Karpas-422 (cell line): Measurements from ENCODE around the gene TRIM51. TPM values are rescaled to one million over a fixed set of nuclear protein-coding genes. Genes with fewer than 3 reads are reported as not detected.
"Not testable (repeated sequence)": the region's sequence is repeated elsewhere in the genome, so short reads cannot be mapped to it uniquely, and the experiment has no call there.

Source experiments
- DNase-seq: peaks from one replicate; pipeline ENCODE4 v3.0.0-alpha.2; 2015
- H2AFZ ChIP-seq: fragments of 200-600 bp; sonication (generic); 2 replicates; pipeline ENCODE4 v1.6.1; 2014; ENCODE audit warnings: antibody characterized with exemption, low read length, mixed read lengths
- H3K27ac ChIP-seq: fragments of 200-600 bp; sonication (generic); 2 replicates; pipeline ENCODE4 v1.5.1; 2014; ENCODE audit warnings: mild to moderate bottlenecking, low read length, moderate library complexity
- H3K27me3 ChIP-seq: fragments of 200-600 bp; sonication (generic); 2 replicates; pipeline ENCODE4 v1.6.1; 2014; ENCODE audit warnings: low read length, mixed read lengths
- H3K36me3 ChIP-seq: fragments of 200-600 bp; sonication (generic); 2 replicates; pipeline ENCODE4 v1.6.1; 2014; ENCODE audit warnings: low read length, mixed read lengths; ENCODE audit not compliant: insufficient read depth
- H3K4me1 ChIP-seq: fragments of 200-600 bp; sonication (generic); 2 replicates; pipeline ENCODE4 v1.6.1; 2014; ENCODE audit warnings: mild to moderate bottlenecking, low read length, mixed read lengths
- H3K4me2 ChIP-seq: fragments of 200-600 bp; sonication (generic); 2 replicates; pipeline ENCODE4 v1.6.1; 2014; ENCODE audit warnings: low read length, low read depth, mild to moderate bottlenecking; ENCODE audit not compliant: poor library complexity, severe bottlenecking
- H3K4me3 ChIP-seq: fragments of 200-600 bp; sonication (generic); 2 replicates; pipeline ENCODE4 v1.5.1; 2014; ENCODE audit warnings: mild to moderate bottlenecking, antibody characterized with exemption, low read length, mixed read lengths
- H3K79me2 ChIP-seq: fragments of 200-600 bp; sonication (generic); 2 replicates; pipeline ENCODE4 v1.6.1; 2014; ENCODE audit warnings: mild to moderate bottlenecking, low read length, mixed read lengths
- H3K9ac ChIP-seq: fragments of 200-600 bp; sonication (generic); 2 replicates; pipeline ENCODE4 v1.6.0; 2014; ENCODE audit warnings: low read length
- H3K9me2 ChIP-seq: fragments of 200-600 bp; sonication (generic), shearing (Covaris generic); replicated peaks from 2 replicates; pipeline ENCODE4 v1.6.0; 2014; ENCODE audit warnings: mild to moderate bottlenecking, low read length, moderate library complexity; ENCODE audit not compliant: insufficient read depth
- H3K9me3 ChIP-seq: fragments of 300-700, 200-600 bp; sonication (generic); 2 replicates; pipeline ENCODE4 v1.6.1; 2014; ENCODE audit warnings: low read length, mixed read lengths
- H4K20me1 ChIP-seq: fragments of 200-600 bp; sonication (generic); 2 replicates; pipeline ENCODE4 v1.6.1; 2014; ENCODE audit warnings: mild to moderate bottlenecking, antibody characterized with exemption, low read length, low read depth; ENCODE audit not compliant: insufficient read depth
- total RNA-seq: library from RNA; depleted of rRNA; stranded (reverse); fragments of >200 nt; shearing (Covaris generic); gene quantifications from 2 replicates; pipeline ENCODE4 v1.2.3, GENCODE V29; 2014; ENCODE audit warnings: low replicate concordance; rRNA removed

TRIM51 gene
- not detected in 2 replicates for total RNA-seq

DNA sequence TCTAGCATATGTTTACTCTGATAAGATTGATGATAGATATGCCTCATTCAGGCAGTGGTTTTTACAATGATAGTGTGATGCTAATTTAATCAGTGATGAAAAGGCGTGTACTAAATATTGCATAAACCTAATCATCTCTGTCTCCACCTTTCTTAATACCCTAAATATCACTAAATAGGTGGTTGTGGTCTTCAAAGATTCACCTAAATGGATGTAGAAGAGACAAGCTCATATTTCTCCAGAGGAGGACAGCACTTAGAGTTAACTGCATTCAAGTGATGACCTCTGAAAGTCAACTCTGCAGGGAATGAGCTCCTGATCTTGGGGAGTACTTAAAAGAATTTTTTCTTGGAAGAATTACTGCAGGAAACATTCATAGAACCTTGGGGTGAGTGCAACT is at the start of gene TRIM51:
Gene TRIM51 (plus strand): TSS at position 301 of the 400 bp plus-strand sequence. CDS start 2,132 bp downstream, outside the sequence.
- not testable (repeated sequence) for DNase-seq, H3K9me2 ChIP-seq, H3K9me3 ChIP-seq, H3K79me2 ChIP-seq, H3K36me3 ChIP-seq, H4K20me1 ChIP-seq, H3K4me1 ChIP-seq, H3K4me2 ChIP-seq, H3K4me3 ChIP-seq, H2AFZ ChIP-seq, H3K9ac ChIP-seq, H3K27ac ChIP-seq, H3K27me3 ChIP-seq

DNA sequence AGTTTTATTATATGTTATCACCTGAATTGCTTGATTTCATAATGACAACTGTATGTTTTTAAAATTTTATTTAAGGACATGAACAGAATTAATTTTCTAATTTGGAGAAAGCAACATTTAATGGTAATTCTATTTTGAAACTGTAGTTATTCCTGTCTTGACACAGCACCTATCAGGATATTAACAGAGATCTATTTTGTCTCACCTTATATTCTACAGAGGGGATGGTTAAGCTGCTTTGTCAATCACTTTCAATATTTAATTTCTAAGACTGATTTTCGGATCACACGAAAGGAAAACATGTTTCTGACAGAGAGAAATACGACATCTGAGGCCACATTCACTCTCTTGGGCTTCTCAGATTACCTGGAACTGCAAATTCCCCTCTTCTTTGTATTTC is 44.6 kb upstream of the TRIM51 start, which contains the start of gene OR5D16:
Gene OR5D16 (plus strand): TSS at position 301 of the 400 bp plus-strand sequence. CDS start 0 bp downstream, at position 301.
- no peak within 1 kb of the TSS for H3K4me2 ChIP-seq
- H3K9me2 ChIP-seq = no peaks in the 10 kb centered on the region
- no peaks in the 10 kb centered on the region for H3K79me2 ChIP-seq
- no peaks in the 10 kb centered on the region for H4K20me1 ChIP-seq
- no peak within 1 kb of the TSS for H3K27ac ChIP-seq
- no peak within 1 kb of the TSS for H3K9ac ChIP-seq
- H2AFZ ChIP-seq = no peak within 1 kb of the TSS
- no peaks in the 10 kb centered on the region for H3K36me3 ChIP-seq
- H3K4me3 ChIP-seq = no peak within 1 kb of the TSS
- no peaks in the 10 kb centered on the region for H3K4me1 ChIP-seq
- peaks cover 17% of the 10 kb centered on the region for H3K9me3 ChIP-seq
- no peaks in the 10 kb centered on the region for H3K27me3 ChIP-seq
- DNase-seq = no peak

GRCh38 chr11:55847453-55847852 is 35.6 kb upstream of the TRIM51 start:
- no peaks in the 10 kb centered on the region for H3K27me3 ChIP-seq
- H3K4me2 ChIP-seq = no peak overlapping the region
- no peak for DNase-seq
- no peaks in the 10 kb centered on the region for H3K36me3 ChIP-seq
- H2AFZ ChIP-seq = no peak overlapping the region
- H3K27ac ChIP-seq = no peak overlapping the region
- peaks cover 25% of the 10 kb centered on the region for H3K9me3 ChIP-seq
- H3K9me2 ChIP-seq = no peaks in the 10 kb centered on the region
- no peak overlapping the region for H3K4me3 ChIP-seq
- no peaks in the 10 kb centered on the region for H4K20me1 ChIP-seq
- H3K9ac ChIP-seq = no peak overlapping the region
- no peaks in the 10 kb centered on the region for H3K4me1 ChIP-seq
- no peaks in the 10 kb centered on the region for H3K79me2 ChIP-seq

DNA sequence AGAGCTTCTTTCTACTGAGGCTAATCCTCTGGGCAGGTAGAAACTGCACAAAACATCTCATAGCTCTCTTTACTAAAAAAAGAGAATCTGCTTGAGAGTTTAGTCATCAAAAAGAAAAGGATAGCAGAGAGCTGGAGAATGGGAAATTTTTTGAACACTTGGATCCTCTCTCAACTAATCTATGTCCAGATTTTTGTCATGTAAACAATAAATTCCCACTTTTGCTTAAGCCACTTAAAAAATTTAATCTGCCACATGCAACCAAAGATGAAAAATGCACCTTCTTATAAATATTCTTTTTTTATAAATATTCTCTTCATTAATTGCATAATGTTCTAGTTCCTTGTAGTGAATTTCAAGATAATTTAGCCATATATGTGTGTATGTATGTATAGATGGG is 34.1 kb upstream of the TRIM51 start:
- Histone ChIP-seq H3K27me3 (no peaks in the 10 kb centered on the region), H3K9me2 (no peaks in the 10 kb centered on the region), H3K4me2 (no peak overlapping the region), H3K4me1 (no peaks in the 10 kb centered on the region), H3K36me3 (no peaks in the 10 kb centered on the region), H3K9me3 (peaks cover 28% of the 10 kb centered on the region), H3K79me2 (no peaks in the 10 kb centered on the region), H3K27ac (no peak overlapping the region), H2AFZ (no peak overlapping the region), H4K20me1 (no peaks in the 10 kb centered on the region), H3K9ac (no peak overlapping the region), H3K4me3 (no peak overlapping the region)
- DNase-seq = no peak

GRCh38 chr11:55852141-55852540 is 31.0 kb upstream of the TRIM51 start:
- H3K79me2 ChIP-seq = no peaks in the 10 kb centered on the region
- DNase-seq = no peak

DNA sequence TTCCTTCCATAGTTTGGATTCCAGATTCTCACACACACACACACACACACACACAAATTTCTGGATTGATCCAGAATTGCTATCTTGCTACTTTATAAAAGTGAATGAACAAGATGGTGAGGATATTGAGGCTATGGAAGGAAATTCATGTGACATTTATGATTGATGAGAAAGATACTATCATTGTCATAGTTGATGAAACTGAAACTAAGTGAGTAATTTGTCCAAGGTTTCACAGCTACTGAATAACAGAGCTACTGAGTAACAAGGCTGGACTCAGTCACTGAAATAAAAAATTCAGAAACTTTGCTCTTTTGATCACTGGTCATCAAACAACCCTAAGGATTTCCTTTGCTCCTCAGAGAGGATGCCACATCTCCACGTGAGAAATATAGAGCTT is 28.4 kb upstream of the TRIM51 start:
- H3K27ac ChIP-seq = no peak overlapping the region

More at GRCh38 chr11:55852141-55852540, 31.0 kb upstream of the TRIM51 start:
- Histone ChIP-seq H3K4me1 (no peaks in the 10 kb centered on the region), H3K9me3 (peaks cover 27% of the 10 kb centered on the region), H3K9ac (no peak overlapping the region), H2AFZ (no peak overlapping the region), H3K4me2 (no peak overlapping the region), H3K27ac (no peak overlapping the region), H3K9me2 (no peaks in the 10 kb centered on the region), H3K27me3 (no peaks in the 10 kb centered on the region), H4K20me1 (no peaks in the 10 kb centered on the region), H3K36me3 (no peaks in the 10 kb centered on the region), H3K4me3 (no peak overlapping the region)

DNA sequence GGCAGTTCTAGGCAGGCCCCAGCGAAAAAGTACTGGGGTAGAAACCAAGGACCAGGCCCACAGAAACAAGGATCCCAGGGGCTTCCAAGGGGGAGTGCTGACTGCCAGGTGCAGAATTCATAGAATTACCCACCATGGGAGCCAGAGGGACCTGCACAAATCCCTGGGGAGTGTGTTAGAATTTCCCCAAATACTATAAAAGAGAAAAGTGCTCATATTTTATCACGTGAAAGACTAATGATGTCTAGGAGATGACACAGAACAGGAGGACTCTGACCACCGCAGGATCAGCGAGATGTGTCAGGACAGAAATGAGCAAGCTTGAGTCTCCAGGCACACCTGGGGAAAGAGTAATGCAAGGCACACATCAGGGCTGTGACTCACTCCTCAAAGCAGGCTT is 15.7 kb upstream of the TRIM51 start:
- H3K4me2 ChIP-seq, H3K9ac ChIP-seq, H3K79me2 ChIP-seq, H4K20me1 ChIP-seq, H3K36me3 ChIP-seq, DNase-seq, H3K4me3 ChIP-seq, H3K9me2 ChIP-seq, H3K9me3 ChIP-seq, H3K27ac ChIP-seq, H3K27me3 ChIP-seq, H2AFZ ChIP-seq, H3K4me1 ChIP-seq: not testable (repeated sequence)

More for the DNA sequence above, 28.4 kb upstream of the TRIM51 start:
- H3K4me2 ChIP-seq = no peak overlapping the region
- no peak for DNase-seq
- H3K4me3 ChIP-seq = no peak overlapping the region
- no peaks in the 10 kb centered on the region for H4K20me1 ChIP-seq
- no peaks in the 10 kb centered on the region for H3K9me2 ChIP-seq
- no peak overlapping the region for H2AFZ ChIP-seq
- H3K4me1 ChIP-seq = no peaks in the 10 kb centered on the region
- no peak overlapping the region for H3K9ac ChIP-seq
- H3K79me2 ChIP-seq = no peaks in the 10 kb centered on the region
- peaks cover 22% of the 10 kb centered on the region for H3K9me3 ChIP-seq
- H3K36me3 ChIP-seq = no peaks in the 10 kb centered on the region
- H3K27me3 ChIP-seq = no peaks in the 10 kb centered on the region

DNA sequence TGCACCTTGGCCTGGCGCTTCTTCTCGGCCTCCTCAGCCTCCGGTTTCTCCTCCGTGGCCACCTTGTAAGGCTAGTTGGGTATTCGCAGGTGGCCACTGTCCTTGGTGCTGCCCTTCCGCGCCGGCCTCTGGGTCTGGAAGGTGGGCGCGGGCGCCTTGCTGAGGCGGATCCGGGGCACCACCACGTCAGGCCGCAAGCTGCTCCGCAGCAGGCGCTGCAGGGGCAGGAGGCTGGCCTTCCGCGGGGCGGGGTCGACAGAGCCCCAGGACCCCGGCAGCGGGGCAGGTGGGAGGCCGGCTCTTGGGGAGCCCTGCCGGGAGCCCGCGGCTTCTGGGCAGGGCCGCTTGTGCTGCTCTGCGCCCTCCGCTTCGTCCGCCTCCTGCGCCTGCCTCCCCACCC is 10.4 kb upstream of the TRIM51 start:
- H3K9me2 ChIP-seq, DNase-seq, H4K20me1 ChIP-seq, H3K79me2 ChIP-seq, H3K4me2 ChIP-seq, H3K9me3 ChIP-seq, H3K9ac ChIP-seq, H2AFZ ChIP-seq, H3K27ac ChIP-seq, H3K4me1 ChIP-seq, H3K27me3 ChIP-seq, H3K36me3 ChIP-seq, H3K4me3 ChIP-seq: not testable (repeated sequence)

- H3K79me2 ChIP-seq, DNase-seq: not testable (repeated sequence)
These were observed 10.0 kb upstream of the TRIM51 start for GRCh38 chr11:55873146-55873545.

More at GRCh38 chr11:55873146-55873545, 10.0 kb upstream of the TRIM51 start:
- H2AFZ ChIP-seq, H3K27ac ChIP-seq, H3K27me3 ChIP-seq, H3K9ac ChIP-seq, H3K4me1 ChIP-seq, H3K9me2 ChIP-seq, H4K20me1 ChIP-seq, H3K9me3 ChIP-seq, H3K4me2 ChIP-seq, H3K36me3 ChIP-seq, H3K4me3 ChIP-seq: not testable (repeated sequence)
